DOHH2 (cell line): ENCODE data around the gene PHLPP1.

Source experiments
- H3F3A ChIP-seq: fragments of 200-600 bp; sonication (generic), shearing (Covaris generic); 2 replicates; pipeline ENCODE4 v1.6.0; 2016; ENCODE audit warnings: antibody characterized with exemption, mild to moderate bottlenecking; ENCODE audit not compliant: control insufficient read depth, insufficient read depth
- H3K27ac ChIP-seq: fragments of 200-600 bp; sonication (generic); 2 replicates; pipeline ENCODE4 v1.5.1; 2014; ENCODE audit warnings: low read depth, mild to moderate bottlenecking, low read length, moderate library complexity
- H3K27me3 ChIP-seq: fragments of 200-600 bp; sonication (generic); 2 replicates; pipeline ENCODE4 v1.6.1; 2014; ENCODE audit warnings: mild to moderate bottlenecking, low read length, mixed read lengths; ENCODE audit not compliant: control insufficient read depth
- H3K36me3 ChIP-seq: fragments of 200-600 bp; sonication (generic); 2 replicates; pipeline ENCODE4 v1.6.1; 2014; ENCODE audit warnings: mild to moderate bottlenecking, low read length, moderate library complexity, mixed read lengths; ENCODE audit not compliant: control insufficient read depth
- H3K4me1 ChIP-seq: fragments of 200-600 bp; sonication (generic); 2 replicates; pipeline ENCODE4 v1.6.1; 2014; ENCODE audit warnings: mild to moderate bottlenecking, low read length, mixed read lengths; ENCODE audit not compliant: control insufficient read depth
- H3K4me2 ChIP-seq: fragments of 200-600 bp; sonication (generic); 2 replicates; pipeline ENCODE4 v1.6.0; 2014; ENCODE audit warnings: mild to moderate bottlenecking, low read length, moderate library complexity
- H3K4me3 ChIP-seq: fragments of 200-600 bp; sonication (generic); 2 replicates; pipeline ENCODE4 v1.5.1; 2014; ENCODE audit warnings: mild to moderate bottlenecking, low read length, mixed read lengths
- H3K79me2 ChIP-seq: fragments of 200-600 bp; sonication (generic); 2 replicates; pipeline ENCODE4 v1.6.1; 2014; ENCODE audit warnings: mild to moderate bottlenecking, low read length, mixed read lengths; ENCODE audit not compliant: control insufficient read depth
- H3K9me2 ChIP-seq: fragments of 200-600 bp; sonication (generic); replicated peaks from 2 replicates; pipeline ENCODE4 v1.6.1; 2014; ENCODE audit warnings: mild to moderate bottlenecking, low read length, mixed read lengths; ENCODE audit not compliant: control insufficient read depth
- H3K9me3 ChIP-seq: fragments of 200-600 bp; sonication (generic); 2 replicates; pipeline ENCODE4 v1.6.1; 2014; ENCODE audit warnings: antibody characterized with exemption, low read length, mixed read lengths; ENCODE audit not compliant: control insufficient read depth, insufficient read depth
- H4K20me1 ChIP-seq: fragments of 200-600 bp; sonication (generic); 2 replicates; pipeline ENCODE4 v1.6.0; 2014; ENCODE audit warnings: low read depth, mild to moderate bottlenecking, antibody characterized with exemption, low read length, moderate library complexity; ENCODE audit not compliant: control insufficient read depth, insufficient read depth
- CTCF ChIP-seq: fragments of 200-600 bp; sonication (generic); IDR thresholded peaks from one replicate; pipeline ENCODE4 v1.5.1; 2014; ENCODE audit warnings: antibody characterized with exemption, mild to moderate bottlenecking, low read depth, low read length; ENCODE audit not compliant: poor library complexity, severe bottlenecking
- EZH2phosphoT487 ChIP-seq: fragments of 200-600 bp; sonication (generic); IDR thresholded peaks from 2 replicates; pipeline ENCODE4 v1.6.1; 2017; ENCODE audit warnings: borderline replicate concordance, mild to moderate bottlenecking, antibody characterized with exemption, low read length, moderate library complexity, mixed read lengths

The PHLPP1 gene

GRCh38 chr18:62837011-62837410, 121.7 kb downstream of the PHLPP1 start:
- H3K36me3 ChIP-seq = no peaks in the 10 kb centered on the region
- H3K27me3 ChIP-seq = no peaks in the 10 kb centered on the region
- peaks cover 24% of the 10 kb centered on the region for H3K4me1 ChIP-seq
- no peak overlapping the region for H3K27ac ChIP-seq
- H3K4me3 ChIP-seq = no peak overlapping the region
- H3K9me3 ChIP-seq = no peaks in the 10 kb centered on the region
- TF ChIP-seq EZH2phosphoT487 (no peak), CTCF (no peak)
- H3F3A ChIP-seq = peaks cover 2% of the 10 kb centered on the region; the same call in 1 of the 2 replicates
- H3K9me2 ChIP-seq = no peaks in the 10 kb centered on the region
- H4K20me1 ChIP-seq = no peaks in the 10 kb centered on the region
- H3K79me2 ChIP-seq = peaks cover 40% of the 10 kb centered on the region
- H3K4me2 ChIP-seq = no peak overlapping the region

GRCh38 chr18:62838475-62839098, 123.2 kb downstream of the PHLPP1 start:
- Histone ChIP-seq H3K4me2 (peak overlapping the region; percentile 45), H4K20me1 (no peaks in the 10 kb centered on the region), H3K9me3 (no peaks in the 10 kb centered on the region), H3K27ac (peak overlapping the region; percentile 12; the same call in 1 of the 2 replicates), H3F3A (no peaks in the 10 kb centered on the region), H3K4me3 (peak overlapping the region; percentile 16; the same call in 1 of the 2 replicates), H3K4me1 (peaks cover 16% of the 10 kb centered on the region), H3K27me3 (no peaks in the 10 kb centered on the region), H3K79me2 (peaks cover 34% of the 10 kb centered on the region), H3K9me2 (no peaks in the 10 kb centered on the region), H3K36me3 (no peaks in the 10 kb centered on the region)
- TF ChIP-seq CTCF (no peak), EZH2phosphoT487 (no peak)

- Histone ChIP-seq H3K27ac (no peak overlapping the region), H3K9me2 (no peaks in the 10 kb centered on the region), H3K4me1 (peaks cover 16% of the 10 kb centered on the region), H3K79me2 (peaks cover 21% of the 10 kb centered on the region), H3K4me2 (no peak overlapping the region), H3K9me3 (no peaks in the 10 kb centered on the region), H4K20me1 (no peaks in the 10 kb centered on the region), H3K27me3 (no peaks in the 10 kb centered on the region), H3K36me3 (no peaks in the 10 kb centered on the region), H3F3A (no peaks in the 10 kb centered on the region), H3K4me3 (no peak overlapping the region)
- no peak for TF ChIP-seq EZH2phosphoT487
- TF ChIP-seq CTCF = no peak
Observed at GRCh38 chr18:62839874-62840713, 124.8 kb downstream of the PHLPP1 start.
